ENCODE results near the gene ZSCAN9.

ZSCAN9 gene

DNA sequence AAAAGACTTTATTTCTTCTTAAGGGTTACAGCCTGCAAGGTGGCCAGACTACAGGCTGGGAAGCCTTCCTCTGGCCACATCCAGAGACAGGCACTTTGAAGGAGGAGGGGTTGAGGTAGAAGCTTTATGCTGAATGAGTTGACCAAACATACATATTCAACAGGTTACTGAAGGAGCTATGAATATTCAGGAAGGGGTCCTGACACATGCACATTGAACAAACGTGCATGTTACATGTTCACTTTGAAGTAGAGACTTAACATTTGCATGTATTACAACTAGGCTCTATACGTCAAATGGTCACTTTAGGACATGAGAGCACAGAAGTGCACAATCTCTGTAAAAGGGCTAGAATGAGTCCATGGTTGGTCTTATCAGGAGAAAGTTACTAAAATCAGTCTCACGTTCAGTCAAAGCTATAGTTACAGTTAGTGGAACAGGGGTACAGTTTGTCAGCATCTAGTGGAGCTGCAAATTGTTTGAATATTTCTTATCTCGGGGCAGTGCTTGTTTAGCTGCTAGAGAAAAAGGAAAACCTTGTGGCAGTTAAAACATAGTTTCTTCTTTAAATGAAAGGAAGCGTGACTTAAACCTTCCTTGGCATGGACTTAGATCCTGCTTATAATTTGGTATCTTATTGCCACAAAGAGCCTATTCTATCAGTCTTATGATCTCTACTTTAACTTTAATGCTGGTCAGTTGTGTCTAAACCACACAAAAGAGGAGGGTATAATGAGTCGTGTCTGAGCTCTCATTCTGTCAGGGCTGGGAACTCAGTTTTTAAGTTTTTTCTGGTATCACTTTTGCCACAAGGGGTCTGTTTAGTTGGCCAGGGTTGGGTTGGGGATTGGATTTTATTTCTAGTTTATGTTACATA lies 4.6 kb upstream of the ZSCAN9 start:
- no peak for DNase-seq (ENCODE audit: low read depth in 2 of 2)
- H3K4me3 ChIP-seq (replicated peaks in 1 of 2; ENCODE audit: low read depth in 2 of 2, low read length in 2 of 2): no peak overlapping the region
- TF ChIP-seq, protein P1, sequence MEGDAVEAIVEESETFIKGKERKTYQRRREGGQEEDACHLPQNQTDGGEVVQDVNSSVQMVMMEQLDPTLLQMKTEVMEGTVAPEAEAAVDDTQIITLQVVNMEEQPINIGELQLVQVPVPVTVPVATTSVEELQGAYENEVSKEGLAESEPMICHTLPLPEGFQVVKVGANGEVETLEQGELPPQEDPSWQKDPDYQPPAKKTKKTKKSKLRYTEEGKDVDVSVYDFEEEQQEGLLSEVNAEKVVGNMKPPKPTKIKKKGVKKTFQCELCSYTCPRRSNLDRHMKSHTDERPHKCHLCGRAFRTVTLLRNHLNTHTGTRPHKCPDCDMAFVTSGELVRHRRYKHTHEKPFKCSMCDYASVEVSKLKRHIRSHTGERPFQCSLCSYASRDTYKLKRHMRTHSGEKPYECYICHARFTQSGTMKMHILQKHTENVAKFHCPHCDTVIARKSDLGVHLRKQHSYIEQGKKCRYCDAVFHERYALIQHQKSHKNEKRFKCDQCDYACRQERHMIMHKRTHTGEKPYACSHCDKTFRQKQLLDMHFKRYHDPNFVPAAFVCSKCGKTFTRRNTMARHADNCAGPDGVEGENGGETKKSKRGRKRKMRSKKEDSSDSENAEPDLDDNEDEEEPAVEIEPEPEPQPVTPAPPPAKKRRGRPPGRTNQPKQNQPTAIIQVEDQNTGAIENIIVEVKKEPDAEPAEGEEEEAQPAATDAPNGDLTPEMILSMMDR (IDR thresholded peaks at IDR 0.05; ENCODE audit: low read depth, low read length): no peak

DNA sequence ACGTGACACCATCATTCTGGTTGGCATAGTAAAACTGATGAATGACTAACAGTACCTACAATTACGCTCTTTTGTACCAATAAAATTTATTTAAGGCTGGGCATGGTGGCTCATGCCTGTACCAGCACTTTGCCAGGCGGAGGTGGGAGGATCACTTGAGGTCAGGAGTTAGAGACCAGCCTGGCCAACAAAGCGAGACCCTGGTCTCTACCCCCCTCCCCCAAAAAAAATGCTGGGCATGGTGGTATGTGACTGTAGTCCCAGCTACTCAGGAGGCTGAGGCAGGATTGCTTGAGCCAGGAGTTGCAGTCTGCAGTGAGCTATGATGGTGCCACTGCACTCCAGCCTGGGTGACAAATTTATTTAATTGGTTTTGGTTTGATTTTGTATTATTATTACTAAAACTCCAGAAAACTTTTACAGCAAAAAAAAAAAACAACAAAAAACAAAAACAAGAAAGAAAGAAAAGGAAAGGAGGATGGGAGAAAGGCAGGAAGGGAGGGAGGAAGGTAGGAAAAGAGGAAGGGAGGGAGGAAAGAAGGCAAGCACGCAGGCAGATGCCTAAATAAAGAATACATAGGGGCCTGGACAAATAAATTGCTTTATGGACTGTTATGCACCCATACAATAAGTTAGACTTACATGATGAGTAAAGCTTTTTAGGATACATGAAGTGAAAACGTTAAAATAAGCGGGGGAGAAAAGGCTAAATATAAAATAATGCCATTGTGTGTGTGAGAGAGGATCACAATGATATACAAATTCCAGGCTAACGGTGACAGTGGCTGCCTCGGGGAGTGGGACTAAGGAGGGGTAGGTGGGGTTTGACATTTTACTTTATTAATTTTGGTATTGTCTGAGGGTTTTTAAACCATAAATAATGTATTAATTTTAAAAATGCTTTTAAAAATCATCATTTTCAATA lies 682 bp upstream of the ZSCAN9 start:
- TF ChIP-seq, protein P1 (IDR thresholded peaks at IDR 0.05; ENCODE audit: low read depth, low read length): no peak
- no peak for DNase-seq (ENCODE audit: low read depth in 2 of 2)
- peak overlapping the region; percentile 74 to 84 for H3K4me3 ChIP-seq (replicated peaks in 1 of 2; ENCODE audit: low read depth in 2 of 2, low read length in 2 of 2)

DNA sequence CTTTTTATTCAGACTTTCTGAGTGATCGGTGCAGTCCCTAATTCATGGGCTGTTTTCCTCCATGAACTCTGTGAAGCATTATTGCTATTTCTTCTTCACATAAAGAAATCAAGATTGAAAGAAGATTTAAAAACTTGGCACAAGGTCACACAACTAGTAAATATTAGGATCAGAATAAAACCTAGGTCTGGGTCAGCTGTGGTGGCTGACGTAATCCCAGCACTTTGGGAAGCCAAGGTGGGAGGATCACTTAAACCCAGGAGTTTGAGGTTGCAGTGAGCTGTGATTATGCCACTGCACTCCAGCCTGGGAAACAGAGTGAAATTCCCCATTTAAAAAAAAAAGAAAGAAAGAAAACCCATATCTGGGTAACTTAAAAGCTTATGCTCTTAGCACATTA lies 1.4 kb downstream of the ZSCAN9 start:
- TF ChIP-seq, protein P1 (IDR thresholded peaks at IDR 0.05; ENCODE audit: low read depth, low read length): no peak
- H3K4me3 ChIP-seq (replicated peaks in 1 of 2; ENCODE audit: low read depth in 2 of 2, low read length in 2 of 2): no peak overlapping the region

DNA sequence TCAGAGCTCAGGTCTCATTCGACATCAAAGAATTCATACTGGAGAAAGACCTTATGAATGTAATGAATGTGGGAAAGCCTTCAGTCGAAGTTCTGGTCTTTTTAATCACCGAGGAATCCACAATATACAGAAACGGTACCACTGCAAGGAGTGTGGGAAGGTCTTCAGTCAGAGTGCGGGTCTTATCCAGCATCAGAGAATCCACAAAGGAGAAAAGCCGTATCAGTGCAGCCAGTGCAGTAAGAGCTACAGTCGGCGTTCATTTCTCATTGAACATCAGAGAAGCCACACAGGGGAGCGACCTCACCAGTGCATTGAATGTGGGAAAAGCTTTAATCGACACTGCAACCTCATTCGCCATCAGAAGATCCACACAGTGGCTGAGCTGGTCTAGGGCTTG lies 7.7 kb downstream of the ZSCAN9 start:
- TF ChIP-seq, protein P1 (IDR thresholded peaks at IDR 0.05; ENCODE audit: low read depth, low read length): no peak
- no peak for DNase-seq (ENCODE audit: low read depth in 2 of 2)
- H3K4me3 ChIP-seq (replicated peaks in 1 of 2; ENCODE audit: low read depth in 2 of 2, low read length in 2 of 2): no peak overlapping the region

More for the DNA sequence above, 1.4 kb downstream of the ZSCAN9 start:
- DNase-seq (ENCODE audit: low read depth in 2 of 2): no peak

DNA sequence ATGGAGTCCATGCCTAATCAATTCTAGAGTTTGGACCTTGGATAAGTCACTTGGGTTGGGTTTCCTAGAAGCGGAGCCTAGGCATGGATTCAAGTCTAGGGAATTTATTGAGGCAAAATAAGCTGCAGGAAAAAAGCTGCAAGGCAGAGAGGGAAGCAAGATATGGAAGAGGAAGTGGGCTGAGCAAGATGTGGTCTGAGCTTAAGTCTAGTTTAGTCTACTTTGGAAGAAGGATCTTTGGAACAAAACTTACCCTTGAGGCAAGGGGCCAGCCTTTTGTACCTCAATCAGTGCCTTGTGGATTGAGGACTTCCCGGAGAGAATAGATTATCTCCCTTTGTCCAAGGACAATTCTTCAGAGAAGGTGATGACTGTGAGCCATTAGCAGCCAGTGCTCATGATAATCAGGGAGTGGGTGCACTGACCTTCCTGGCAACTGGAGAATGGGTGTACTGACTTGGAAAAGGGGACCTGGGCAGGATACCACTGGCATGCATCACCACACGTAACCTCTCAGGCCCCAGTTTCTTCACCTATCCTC lies 10.9 kb downstream of the ZSCAN9 start:
- no peak for DNase-seq (ENCODE audit: low read depth in 2 of 2)
- TF ChIP-seq, protein P1 (IDR thresholded peaks at IDR 0.05; ENCODE audit: low read depth, low read length): no peak
- no peak overlapping the region for H3K4me3 ChIP-seq (replicated peaks in 1 of 2; ENCODE audit: low read depth in 2 of 2, low read length in 2 of 2)

DNA sequence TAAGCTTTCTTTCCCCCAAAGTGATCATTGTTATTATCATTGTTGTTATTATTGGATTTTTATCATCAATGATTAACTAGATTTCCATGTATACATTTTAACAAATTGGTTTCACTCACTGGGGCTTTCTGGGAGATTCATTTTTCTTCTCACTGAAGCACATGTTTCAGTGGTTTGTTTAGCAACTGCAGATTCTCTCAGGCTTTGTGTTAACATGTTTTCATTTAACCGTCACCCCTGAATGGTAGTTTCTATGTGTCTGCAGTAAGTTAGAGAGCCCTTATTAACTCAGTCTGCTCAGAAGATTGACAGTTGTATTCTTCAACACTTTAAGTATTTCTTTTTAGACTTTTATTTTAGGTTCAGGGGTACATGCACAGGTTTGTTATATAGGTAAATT lies 14.6 kb downstream of the ZSCAN9 start:
- H3K4me3 ChIP-seq (replicated peaks in 1 of 2; ENCODE audit: low read depth in 2 of 2, low read length in 2 of 2): no peak overlapping the region
- TF ChIP-seq, protein P1 (IDR thresholded peaks at IDR 0.05; ENCODE audit: low read depth, low read length): no peak
- no peak for DNase-seq (ENCODE audit: low read depth in 2 of 2)

Measured in cardiac fibroblast (primary cell).